Activated CD8-positive, alpha-beta memory T cell treated with anti-CD3 and anti-CD28 coated beads for 48 hours (primary cell): ENCODE results near the gene SLC2A8.
A peak's percentile ranks its signal among the peaks of the same experiment; 100 is the strongest.

Experiments used
- DNase-seq, 3 experiments: peaks; one replicate each; pipeline ENCODE4 v3.0.0-alpha.2; 2020; ENCODE audit warnings: low read depth in 2 of 3, low spot score in 2 of 3

SLC2A8 gene

DNA sequence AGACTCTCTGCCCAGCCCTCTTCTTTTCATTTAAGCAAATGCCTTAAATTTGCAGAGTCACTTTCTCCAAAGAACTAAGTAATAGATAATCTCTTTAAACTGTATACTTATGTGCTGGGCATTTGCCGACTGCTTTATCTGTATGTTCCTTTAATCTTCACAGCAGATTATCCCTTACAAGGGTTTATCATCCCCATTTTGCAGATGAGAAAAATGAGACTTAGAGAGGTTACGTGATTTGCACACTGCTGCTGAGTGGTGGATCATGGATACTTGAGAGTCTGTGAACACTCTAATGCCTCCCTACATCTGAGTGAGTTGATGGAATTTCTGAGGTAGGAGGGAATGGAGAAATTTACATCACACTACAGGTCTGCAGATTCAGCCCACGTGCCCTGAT, 31.4 kb downstream of the SLC2A8 start:
- DNase-seq: no peak

DNA sequence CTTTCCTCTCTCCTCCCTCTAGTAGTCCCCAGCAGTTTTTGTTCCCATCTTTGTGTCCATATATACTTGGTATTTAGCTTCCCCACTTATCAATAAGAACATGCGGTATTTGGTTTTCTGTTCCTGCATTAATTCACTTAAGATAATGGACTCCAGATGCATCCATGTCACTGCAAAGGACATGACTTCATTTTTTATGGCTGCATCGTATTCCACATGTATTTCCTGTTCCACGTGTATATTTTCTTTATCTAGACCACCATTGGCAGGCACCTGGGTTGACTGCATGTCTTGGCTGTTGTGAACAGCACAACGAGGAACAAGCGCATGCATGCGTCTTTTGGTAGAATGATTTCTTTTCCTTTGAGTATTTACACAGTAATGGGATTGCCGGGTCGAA, 33.4 kb downstream of the SLC2A8 start:
- DNase-seq: no peak

DNA sequence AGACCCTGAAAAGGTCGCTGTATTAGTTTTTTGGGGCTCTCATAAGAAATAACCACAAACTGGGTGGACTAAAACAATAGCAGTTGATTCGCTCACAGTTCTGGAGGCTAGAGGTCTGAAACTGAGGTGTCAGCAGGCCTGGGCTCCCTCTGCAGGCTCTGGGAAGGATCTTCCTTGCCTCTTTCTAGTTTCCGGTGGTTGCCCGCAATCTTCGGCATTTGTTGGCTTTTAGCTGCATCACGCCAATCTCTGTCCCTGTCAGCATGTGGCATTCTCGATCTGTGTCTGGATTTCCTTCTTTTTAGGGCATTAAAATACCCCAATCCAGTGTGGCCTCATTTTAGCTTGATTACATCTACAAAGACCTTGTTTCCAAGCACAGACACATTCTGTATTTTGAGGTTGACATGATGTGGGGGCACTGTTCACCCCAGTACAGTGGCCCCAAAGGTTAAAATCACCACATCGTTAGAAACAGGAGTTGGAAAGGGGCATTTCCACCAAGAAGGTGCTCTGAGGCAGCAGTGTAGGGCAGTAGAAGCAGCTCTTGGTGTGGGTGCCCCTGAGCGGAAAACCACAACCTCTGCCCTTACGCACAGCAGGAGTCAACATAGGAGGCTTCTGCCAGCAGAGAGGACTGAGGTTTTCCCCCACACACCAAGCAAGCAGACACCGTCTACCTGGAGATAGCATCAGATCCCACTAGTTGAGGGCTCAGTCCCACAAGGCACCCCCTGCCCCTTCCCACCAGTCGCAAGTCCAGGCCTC, 40.7 kb downstream of the SLC2A8 start:
- no peak for DNase-seq

DNA sequence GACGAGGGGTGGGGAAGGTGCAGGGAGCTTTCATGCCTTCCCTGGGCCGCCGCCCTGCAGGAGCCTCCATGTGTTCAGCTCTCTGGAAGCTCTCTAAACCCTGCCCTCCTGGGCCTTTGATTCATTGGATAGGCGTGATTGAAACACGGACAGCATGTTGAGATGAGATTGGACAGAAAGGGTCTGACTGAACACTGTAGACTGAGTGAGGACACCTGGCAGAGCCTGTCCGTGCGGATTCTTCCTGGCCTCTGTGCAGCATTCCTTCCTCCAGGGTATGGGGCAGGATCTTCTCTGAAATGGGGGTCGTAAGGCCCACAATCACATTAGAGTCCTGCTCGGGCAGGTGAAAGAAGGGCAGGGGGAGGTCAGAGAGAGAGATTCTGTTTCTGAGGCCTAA, 41.4 kb downstream of the SLC2A8 start:
- no peak for DNase-seq

DNA sequence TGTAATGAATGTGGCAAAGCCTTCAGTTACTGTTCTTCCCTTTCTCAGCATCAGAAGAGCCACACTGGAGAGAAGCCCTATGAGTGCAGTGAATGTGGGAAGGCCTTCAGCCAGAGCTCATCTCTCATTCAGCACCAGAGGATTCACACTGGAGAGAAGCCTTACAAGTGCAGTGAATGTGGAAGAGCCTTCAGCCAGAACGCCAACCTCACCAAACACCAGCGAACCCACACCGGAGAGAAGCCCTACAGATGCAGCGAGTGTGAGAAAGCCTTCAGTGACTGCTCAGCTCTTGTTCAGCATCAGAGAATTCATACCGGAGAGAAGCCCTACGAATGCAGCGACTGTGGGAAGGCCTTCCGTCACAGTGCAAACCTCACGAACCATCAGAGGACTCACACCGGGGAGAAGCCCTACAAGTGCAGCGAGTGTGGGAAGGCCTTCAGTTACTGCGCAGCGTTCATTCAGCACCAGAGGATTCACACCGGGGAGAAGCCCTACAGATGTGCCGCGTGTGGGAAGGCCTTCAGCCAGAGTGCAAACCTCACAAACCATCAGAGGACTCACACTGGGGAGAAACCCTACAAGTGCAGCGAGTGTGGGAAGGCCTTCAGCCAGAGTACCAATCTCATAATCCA, 47.4 kb downstream of the SLC2A8 start:
- DNase-seq: no peak

DNA sequence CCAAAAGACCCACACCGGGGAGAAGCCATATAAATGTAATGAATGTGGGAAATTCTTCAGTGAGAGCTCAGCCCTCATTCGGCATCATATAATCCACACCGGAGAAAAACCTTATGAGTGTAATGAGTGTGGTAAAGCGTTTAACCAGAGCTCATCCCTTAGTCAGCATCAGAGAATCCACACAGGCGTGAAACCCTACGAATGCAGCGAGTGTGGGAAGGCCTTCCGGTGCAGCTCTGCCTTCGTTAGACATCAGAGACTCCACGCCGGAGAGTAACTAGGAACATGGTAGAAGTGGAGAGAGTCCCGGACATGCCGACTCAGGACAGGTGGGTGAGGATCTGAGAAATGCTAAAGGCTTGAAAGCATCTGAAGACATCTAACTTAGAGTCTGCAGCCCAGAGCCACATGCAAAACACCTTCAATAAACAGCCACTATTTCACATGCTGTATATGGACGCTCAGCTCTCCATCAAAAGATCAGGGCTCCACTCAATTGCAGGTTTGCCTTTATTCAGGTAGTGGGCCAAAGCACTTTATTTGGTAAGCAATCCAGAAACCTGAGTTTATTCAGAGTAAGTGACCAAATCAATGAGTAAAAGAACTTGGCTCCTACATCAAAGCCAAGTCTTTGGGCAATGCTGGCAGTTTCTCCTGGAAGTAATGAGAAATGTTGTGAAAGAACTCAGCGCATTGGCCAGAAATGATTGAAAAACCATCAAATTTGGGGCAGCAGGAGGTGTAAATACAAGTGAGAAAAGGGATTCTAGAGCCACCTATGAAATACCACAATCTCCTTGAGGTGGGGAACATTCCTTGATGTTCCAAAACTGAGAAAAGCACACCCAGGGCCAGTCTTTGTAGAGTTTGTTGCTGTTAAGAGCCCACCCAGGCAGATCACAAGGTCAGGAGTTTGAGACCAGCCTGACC, 48.2 kb downstream of the SLC2A8 start:
- DNase-seq: no peak

- DNase-seq: no peak
Observed at GRCh38 chr9:127445851-127446712, 49.1 kb downstream of the SLC2A8 start.

- DNase-seq: no peak
Observed at GRCh38 chr9:127446713-127447415, 49.9 kb downstream of the SLC2A8 start.

DNA sequence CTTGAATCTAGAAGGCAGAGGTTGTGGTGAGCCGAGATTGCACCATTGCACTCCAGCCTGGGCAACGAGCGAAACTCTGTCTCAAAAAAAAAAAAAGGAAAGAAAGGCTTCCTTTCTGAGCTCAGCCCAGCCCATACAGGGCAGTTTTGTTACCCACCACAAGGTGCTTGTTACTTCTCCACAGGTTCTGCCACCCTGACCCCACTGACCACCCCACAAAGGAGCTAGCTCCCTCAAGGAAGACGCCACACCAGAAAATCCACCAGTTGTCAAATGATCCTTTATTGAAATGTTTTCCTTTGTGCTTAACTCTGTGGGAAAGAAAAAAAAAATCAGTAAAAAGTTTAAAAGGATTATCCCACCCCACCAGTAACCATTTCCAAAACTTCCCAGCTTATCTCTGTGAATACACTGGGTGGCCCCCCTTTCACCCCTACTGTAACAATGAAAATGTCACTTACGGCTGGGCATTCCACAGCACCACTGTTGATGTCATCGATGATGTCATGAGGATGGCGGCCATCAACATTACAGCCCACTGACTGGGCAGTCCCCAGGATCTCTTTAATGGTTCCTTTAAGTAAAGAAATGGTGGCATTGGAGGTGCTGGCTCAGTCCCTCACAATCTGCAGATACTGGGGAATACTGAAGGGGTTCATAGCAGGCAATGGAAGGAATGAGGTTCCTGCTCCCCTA, 50.6 kb downstream of the SLC2A8 start:
- DNase-seq: no peak

DNA sequence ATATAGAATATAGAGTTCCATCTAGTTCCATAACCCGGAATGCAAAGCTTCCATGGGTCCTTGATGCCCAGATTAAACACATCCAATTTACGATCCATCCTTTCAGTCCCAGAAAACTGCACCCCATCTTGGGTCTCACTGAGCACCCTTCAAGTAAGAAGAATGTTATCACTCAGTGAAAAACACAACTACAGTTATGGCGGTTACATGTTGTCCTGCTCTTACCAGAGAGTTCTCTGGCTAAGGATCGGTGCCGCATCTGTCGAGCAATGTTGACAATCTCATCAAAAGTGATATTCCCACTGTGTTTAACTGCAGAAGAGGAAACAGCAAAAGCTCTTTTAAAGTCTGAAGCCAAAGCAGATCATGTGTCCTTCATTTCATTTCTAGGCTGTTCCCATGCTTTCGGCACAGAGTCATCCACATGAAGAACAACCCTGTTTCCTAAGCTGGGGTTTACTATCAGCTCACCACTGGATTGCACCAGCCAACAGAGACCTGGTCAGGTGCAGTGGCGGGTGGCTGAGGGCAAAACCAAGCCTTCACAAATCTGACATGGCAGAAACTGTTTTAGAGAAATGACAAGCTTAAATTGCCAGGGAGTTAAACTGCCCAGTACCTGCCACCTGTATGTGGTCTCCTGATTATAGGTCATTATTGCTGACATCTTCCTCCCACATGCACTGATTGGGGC, 51.3 kb downstream of the SLC2A8 start:
- no peak for DNase-seq

GRCh38 chr9:127449332-127449966, 52.5 kb downstream of the SLC2A8 start:
- DNase-seq: no peak

- no peak for DNase-seq
Observed at GRCh38 chr9:127450243-127450760, 53.3 kb downstream of the SLC2A8 start.

DNA sequence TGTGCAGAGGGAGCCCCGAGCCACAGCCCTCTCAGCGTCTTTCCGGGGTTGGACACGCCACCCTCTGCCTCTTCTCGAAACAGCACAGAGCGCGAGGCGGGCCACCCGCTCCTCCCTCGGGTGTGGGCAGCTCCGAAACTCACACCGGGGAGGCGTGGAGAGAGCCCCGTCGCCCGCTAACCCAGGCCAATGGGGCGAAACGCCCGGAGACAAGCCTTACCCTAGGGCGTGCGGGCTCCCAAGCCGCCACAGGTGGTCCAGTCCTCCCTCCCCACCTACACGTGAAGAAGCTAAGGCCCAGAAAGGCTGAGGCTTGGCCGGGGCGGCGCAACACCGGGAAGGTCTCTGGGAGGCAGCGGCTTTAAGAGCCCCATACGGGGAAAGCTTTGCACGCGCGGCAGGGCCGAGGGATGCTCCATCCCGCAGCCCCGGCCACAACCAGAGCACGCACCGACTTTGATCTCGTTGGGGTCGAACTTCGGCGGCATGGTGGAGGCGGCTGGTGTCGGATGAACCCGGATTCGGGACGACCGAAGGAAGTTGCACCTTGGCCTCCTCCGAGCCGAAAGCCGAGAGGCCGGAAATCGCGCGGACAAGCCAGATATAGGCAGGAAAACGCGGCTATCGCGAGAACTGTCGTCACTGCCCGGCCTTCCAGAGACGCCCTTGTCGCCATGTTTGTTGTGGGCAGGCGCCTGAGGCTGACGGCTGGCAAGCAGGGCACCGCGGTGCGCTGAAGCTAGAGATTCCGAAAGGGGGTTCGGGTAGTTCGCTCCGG, 54.0 kb downstream of the SLC2A8 start, which contains the start of the genes LRSAM1 and RPL12:
LRSAM1 (plus strand) TSS at position 681 of the 778 bp plus-strand sequence. CDS start 3,018 bp downstream, outside the sequence.
RPL12 (minus strand) TSS at position 577 of the 778 bp plus-strand sequence; CDS start at position 488, 89 bp downstream.
- peak; percentile 90 to 100 (median 100) for DNase-seq

DNA sequence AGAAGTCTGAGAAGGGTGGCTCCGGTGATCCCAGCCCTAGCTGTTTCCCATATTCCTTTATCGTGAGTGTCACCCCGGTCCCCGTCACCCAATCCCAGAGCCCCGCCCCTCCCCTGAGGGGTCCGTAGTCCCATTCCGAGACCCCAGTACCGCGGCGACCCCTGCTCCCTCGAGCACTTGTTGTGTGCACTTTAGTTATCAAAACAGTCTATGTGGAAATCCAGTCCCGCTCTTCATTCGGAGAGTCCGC, 54.6 kb downstream of the SLC2A8 start:
- DNase-seq: no peak

DNA sequence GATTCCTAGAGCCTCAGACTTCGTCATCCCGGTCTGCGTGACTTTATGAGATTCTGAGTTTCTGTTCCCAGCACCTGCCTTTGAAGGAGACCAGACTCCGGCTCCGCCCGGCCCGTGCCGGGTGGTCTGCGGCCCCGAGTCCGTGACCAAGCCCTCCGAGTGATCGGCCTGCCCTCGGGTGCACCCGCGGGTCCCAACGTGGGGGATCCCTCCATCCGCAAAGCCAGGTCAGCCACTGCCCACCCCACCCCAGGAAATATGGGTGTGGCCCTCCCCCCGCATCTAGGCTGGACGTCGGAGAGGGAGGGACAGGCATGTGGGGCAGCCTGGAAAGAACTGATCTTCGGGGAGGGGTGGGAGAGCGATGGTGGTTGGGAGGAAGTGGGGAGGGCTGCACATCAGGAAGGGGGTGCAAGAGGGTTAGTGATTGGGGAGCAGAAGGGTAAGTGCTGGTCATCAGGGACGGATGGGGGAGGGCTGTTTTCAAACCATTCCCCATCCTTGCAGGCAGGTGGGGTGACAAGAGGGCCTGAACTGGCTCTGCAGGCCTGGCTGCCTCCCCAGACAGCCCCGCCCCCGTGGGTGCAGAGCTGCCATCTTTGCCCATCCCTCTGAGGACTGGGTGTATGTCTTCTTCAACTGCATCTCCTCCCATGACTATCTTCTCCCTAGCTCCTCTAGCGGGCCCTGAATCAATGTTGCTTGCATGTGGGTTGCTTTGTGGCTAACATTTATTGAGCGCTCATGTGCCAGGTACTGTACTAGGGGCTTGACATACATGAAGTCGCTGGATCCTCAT, 55.1 kb downstream of the SLC2A8 start:
- DNase-seq: peak in 1 of 3 experiments; percentile 36

DNA sequence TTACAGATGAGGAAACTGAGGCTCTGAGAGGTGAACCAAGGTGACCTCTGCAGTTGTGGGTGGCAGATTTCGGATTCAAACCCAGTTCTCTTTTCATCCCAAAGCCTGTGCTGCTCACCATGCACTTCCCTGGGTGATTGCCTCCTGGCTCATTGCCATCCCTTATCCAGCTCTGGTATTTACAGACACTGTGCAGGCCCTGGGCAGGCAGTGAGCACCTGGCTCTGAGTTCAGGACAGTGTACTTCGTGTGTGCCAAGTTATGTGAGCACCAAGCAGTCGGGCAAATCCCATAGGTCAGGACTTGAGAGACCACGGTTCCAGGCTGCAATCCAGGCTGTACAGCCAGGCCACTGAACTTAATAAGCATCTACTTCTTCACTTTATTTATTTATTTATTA, 55.7 kb downstream of the SLC2A8 start:
- no peak for DNase-seq
